HEK293 (cell line): Measurements from ENCODE around the gene GRIP1.

Experiments
- GLIS2 ChIP-seq: fragments of 450-650 bp; formaldehyde crosslinking; IDR thresholded peaks from 2 replicates; pipeline ENCODE4 v1.5.1; 2016; ENCODE audit warnings: missing biosample characterization, missing genetic modification characterization
- IKZF3 ChIP-seq: fragments of 450-650 bp; IDR thresholded peaks from 2 replicates; pipeline ENCODE4 v1.5.0; 2018; ENCODE audit warnings: missing biosample characterization, mild to moderate bottlenecking, missing genetic modification characterization, moderate library complexity
- PATZ1 ChIP-seq: fragments of 450-650 bp; formaldehyde crosslinking; IDR thresholded peaks from 2 replicates; pipeline ENCODE4 v1.5.1; 2016; ENCODE audit warnings: missing biosample characterization, missing genetic modification characterization
- ZBTB11 ChIP-seq: fragments of 450-650 bp; formaldehyde crosslinking; conservative IDR thresholded peaks from 2 replicates; pipeline ENCODE4 v1.5.1; 2016; ENCODE audit warnings: low read depth, missing biosample characterization, missing genetic modification characterization
- ZBTB21 ChIP-seq: fragments of 450-650 bp; formaldehyde crosslinking; IDR thresholded peaks from 2 replicates; pipeline ENCODE4 v1.5.1; 2017; ENCODE audit warnings: missing biosample characterization, missing genetic modification characterization
- ZNF146 ChIP-seq: fragments of 450-650 bp; formaldehyde crosslinking; IDR thresholded peaks from 2 replicates; pipeline ENCODE4 v1.5.1; 2016; ENCODE audit warnings: missing biosample characterization, missing genetic modification characterization
- ZNF184 ChIP-seq: fragments of 450-650 bp; IDR thresholded peaks from 2 replicates; pipeline ENCODE4 v1.5.1; 2018; ENCODE audit warnings: missing biosample characterization, mild to moderate bottlenecking, missing genetic modification characterization
- ZNF404 ChIP-seq: fragments of 450-650 bp; formaldehyde crosslinking; IDR thresholded peaks from 2 replicates; pipeline ENCODE4 v1.5.1; 2017; ENCODE audit warnings: missing biosample characterization, missing genetic modification characterization
- ZNF449 ChIP-seq: fragments of 450-650 bp; formaldehyde crosslinking; IDR thresholded peaks from 2 replicates; pipeline ENCODE4 v1.5.1; 2017; ENCODE audit warnings: missing biosample characterization, mild to moderate bottlenecking, missing genetic modification characterization, moderate library complexity
- ZNF600 ChIP-seq: fragments of 450-650 bp; formaldehyde crosslinking; IDR thresholded peaks from 2 replicates; pipeline ENCODE4 v1.5.1; 2016; ENCODE audit warnings: missing biosample characterization, missing genetic modification characterization
- ZXDB ChIP-seq: fragments of 450-650 bp; formaldehyde crosslinking; IDR thresholded peaks from 2 replicates; pipeline ENCODE4 v1.5.1; 2016; ENCODE audit warnings: missing biosample characterization, missing genetic modification characterization
- TF ChIP-seq, protein P1 (sequence below): fragments of 450-650 bp; formaldehyde crosslinking; IDR thresholded peaks from 2 replicates; pipeline ENCODE4 v1.5.1; 2016; ENCODE audit warnings: missing biosample characterization, missing genetic modification characterization

GRCh38 chr12:66418908-66419307 lies 260.0 kb downstream of the GRIP1 start:
- TF ChIP-seq, protein P1, sequence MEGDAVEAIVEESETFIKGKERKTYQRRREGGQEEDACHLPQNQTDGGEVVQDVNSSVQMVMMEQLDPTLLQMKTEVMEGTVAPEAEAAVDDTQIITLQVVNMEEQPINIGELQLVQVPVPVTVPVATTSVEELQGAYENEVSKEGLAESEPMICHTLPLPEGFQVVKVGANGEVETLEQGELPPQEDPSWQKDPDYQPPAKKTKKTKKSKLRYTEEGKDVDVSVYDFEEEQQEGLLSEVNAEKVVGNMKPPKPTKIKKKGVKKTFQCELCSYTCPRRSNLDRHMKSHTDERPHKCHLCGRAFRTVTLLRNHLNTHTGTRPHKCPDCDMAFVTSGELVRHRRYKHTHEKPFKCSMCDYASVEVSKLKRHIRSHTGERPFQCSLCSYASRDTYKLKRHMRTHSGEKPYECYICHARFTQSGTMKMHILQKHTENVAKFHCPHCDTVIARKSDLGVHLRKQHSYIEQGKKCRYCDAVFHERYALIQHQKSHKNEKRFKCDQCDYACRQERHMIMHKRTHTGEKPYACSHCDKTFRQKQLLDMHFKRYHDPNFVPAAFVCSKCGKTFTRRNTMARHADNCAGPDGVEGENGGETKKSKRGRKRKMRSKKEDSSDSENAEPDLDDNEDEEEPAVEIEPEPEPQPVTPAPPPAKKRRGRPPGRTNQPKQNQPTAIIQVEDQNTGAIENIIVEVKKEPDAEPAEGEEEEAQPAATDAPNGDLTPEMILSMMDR (tag by site-specific recombination), result no peak
- TF ChIP-seq ZXDB (tag by site-specific recombination) (no peak), ZBTB11 (no peak), PATZ1 (no peak), ZNF184 (tag by site-specific recombination) (no peak), GLIS2 (tag by site-specific recombination) (no peak), ZNF449 (tag by site-specific recombination) (no peak), ZNF600 (tag by site-specific recombination) (no peak), IKZF3 (tag by site-specific recombination) (no peak), ZNF404 (tag by site-specific recombination) (no peak), ZNF146 (tag by site-specific recombination) (no peak), ZBTB21 (tag by site-specific recombination) (no peak)
